GM23248 (cell line): Measurements from ENCODE around the gene GRIP1. TPM values are rescaled to one million over a fixed set of nuclear protein-coding genes. Genes with fewer than 3 reads are reported as not detected.

Source experiments
- DNase-seq: peaks from one replicate; pipeline ENCODE4 v3.0.0-alpha.2; 2015
- H2AFZ ChIP-seq: fragments of 200-600 bp; sonication (generic); 2 replicates; pipeline ENCODE4 v1.6.1; 2016; ENCODE audit warnings: antibody characterized with exemption
- H3F3A ChIP-seq: fragments of 200-600 bp; sonication (generic); 2 replicates; pipeline ENCODE4 v1.6.1; 2016; ENCODE audit warnings: mild to moderate bottlenecking, antibody characterized with exemption, mixed run types; ENCODE audit not compliant: insufficient read depth
- H3K27ac ChIP-seq: fragments of 200-600 bp; sonication (generic); 2 replicates; pipeline ENCODE4 v1.5.1; 2016; ENCODE audit warnings: mild to moderate bottlenecking
- H3K27me3 ChIP-seq: fragments of 200-600 bp; sonication (generic); replicated peaks from 2 replicates; pipeline ENCODE4 v1.6.1; 2016; ENCODE audit warnings: mild to moderate bottlenecking; ENCODE audit not compliant: insufficient read depth
- H3K36me3 ChIP-seq: fragments of 200-600 bp; sonication (generic); 2 replicates; pipeline ENCODE4 v1.6.1; 2016; ENCODE audit warnings: low read depth, mild to moderate bottlenecking
- H3K4me1 ChIP-seq: fragments of 200-600 bp; sonication (generic); 2 replicates; pipeline ENCODE4 v1.6.1; 2016; ENCODE audit warnings: mild to moderate bottlenecking; ENCODE audit not compliant: insufficient read depth
- H3K4me2 ChIP-seq: fragments of 200-600 bp; sonication (generic); one replicate; pipeline ENCODE4 v1.6.1; 2016; ENCODE audit warnings: mild to moderate bottlenecking; ENCODE audit not compliant: unreplicated experiment
- H3K4me3 ChIP-seq: fragments of 200-600 bp; sonication (generic); 2 replicates; pipeline ENCODE4 v1.5.1; 2016; ENCODE audit warnings: mild to moderate bottlenecking
- H3K79me2 ChIP-seq: fragments of 200-600 bp; sonication (generic); 2 replicates; pipeline ENCODE4 v1.6.1; 2016; ENCODE audit warnings: mild to moderate bottlenecking; ENCODE audit not compliant: insufficient read depth
- H3K9ac ChIP-seq: fragments of 200-600 bp; sonication (generic); 2 replicates; pipeline ENCODE4 v1.6.1; 2016; ENCODE audit warnings: mild to moderate bottlenecking
- H3K9me2 ChIP-seq: fragments of 200-600 bp; sonication (generic); 2 replicates; pipeline ENCODE4 v1.6.1; 2016; ENCODE audit warnings: mixed run types, mild to moderate bottlenecking, moderate library complexity; ENCODE audit not compliant: insufficient read depth
- H3K9me3 ChIP-seq: fragments of 200-600 bp; sonication (generic); one replicate; pipeline ENCODE4 v1.6.1; 2017; ENCODE audit warnings: low read depth
- H4K20me1 ChIP-seq: fragments of 200-600 bp; sonication (generic); 2 replicates; pipeline ENCODE4 v1.6.0; 2016; ENCODE audit not compliant: insufficient read depth
- EZH2 ChIP-seq: fragments of 200-600 bp; sonication (generic); IDR thresholded peaks from 2 replicates; pipeline ENCODE4 v1.6.1; 2018; ENCODE audit warnings: antibody characterized with exemption, mild to moderate bottlenecking; ENCODE audit not compliant: insufficient read depth, poor library complexity, severe bottlenecking
- EZH2phosphoT487 ChIP-seq: fragments of 200-600 bp; sonication (generic); IDR thresholded peaks from 2 replicates; pipeline ENCODE4 v1.6.1; 2018; ENCODE audit warnings: antibody characterized with exemption, moderate library complexity, mild to moderate bottlenecking, low read depth; ENCODE audit not compliant: insufficient read depth
- WGBS, 2 experiments: methylation state at CpG; one replicate each; pipeline ENCODE4 v1.1.6; 2015 to 2017; ENCODE audit warnings: low lambda C conversion rate in 2 of 2, low coverage in 1 of 2; ENCODE audit errors: missing lambda C conversion rate in 2 of 2; 5-methylcytosine and 5-hydroxymethylcytosine counted together
- in situ Hi-C: fragments of 300-500 bp; cut with MboI; formaldehyde crosslinking; loops from 2 replicates; pipeline ENCODE4 v1.15.0; 2020
- polyA plus RNA-seq: library from polyadenylated mRNA; unstranded; fragments of >200 nt; fragmentation: Nextera tagmentation; extraction: Ambion mirVana; gene quantifications from 2 replicates; pipeline ENCODE4 v1.2.1, GENCODE V29; 2016
- total RNA-seq: library from RNA; depleted of rRNA; stranded (reverse); fragments of >200 nt; shearing (Covaris generic); gene quantifications from 2 replicates; pipeline ENCODE4 v1.2.3, GENCODE V29; 2014

The GRIP1 gene
- total and polyA plus RNA-seq, 2 experiments from 2014 or later: not detected

GRCh38 chr12:66716522-66716921 lies 37.6 kb upstream of the GRIP1 start:
- Histone ChIP-seq H3K4me3 (no peak overlapping the region), H3F3A (no peaks in the 10 kb centered on the region), H3K27me3 (peaks cover 3% of the 10 kb centered on the region; the same call in 1 of the 2 replicates), H4K20me1 (no peaks in the 10 kb centered on the region), H3K9me3 (no peaks in the 10 kb centered on the region), H3K79me2 (no peaks in the 10 kb centered on the region), H3K4me1 (no peaks in the 10 kb centered on the region), H3K4me2 (no peak overlapping the region), H3K36me3 (no peaks in the 10 kb centered on the region), H3K9me2 (no peaks in the 10 kb centered on the region), H3K27ac (no peak overlapping the region), H3K9ac (no peak overlapping the region), H2AFZ (no peak overlapping the region)
- in situ Hi-C loops: no loop called here
- TF ChIP-seq EZH2phosphoT487 (no peak), EZH2 (no peak)
- 0 to 3% methylated on average over 1 of the region's 1 CpG for WGBS, 2 experiments
- no peak for DNase-seq

- in situ Hi-C loops: no loop called here
- H3K27me3 ChIP-seq: peaks cover 3% of the 10 kb centered on the region
Observed at GRCh38 chr12:66714709-66715108, 35.8 kb upstream of the GRIP1 start.

GRCh38 chr12:66713984-66714383 lies 35.1 kb upstream of the GRIP1 start:
- Histone ChIP-seq H3K79me2 (no peaks in the 10 kb centered on the region), H3K4me1 (no peaks in the 10 kb centered on the region), H3K9ac (no peak overlapping the region), H2AFZ (no peak overlapping the region), H3K4me3 (no peak overlapping the region), H3K27me3 (peaks cover 3% of the 10 kb centered on the region), H3K36me3 (no peaks in the 10 kb centered on the region), H3K9me3 (no peaks in the 10 kb centered on the region), H3K27ac (no peak overlapping the region), H3K4me2 (no peak overlapping the region), H3F3A (no peaks in the 10 kb centered on the region), H4K20me1 (no peaks in the 10 kb centered on the region), H3K9me2 (no peaks in the 10 kb centered on the region)
- DNase-seq: no peak
- WGBS, 2 experiments: 17 to 21% methylated on average over 3 of the region's 3 CpGs
- in situ Hi-C loops: no loop called here
- TF ChIP-seq EZH2phosphoT487 (no peak), EZH2 (no peak)

More at GRCh38 chr12:66714709-66715108, 35.8 kb upstream of the GRIP1 start:
- TF ChIP-seq EZH2phosphoT487 (no peak), EZH2 (no peak)
- Histone ChIP-seq H3K4me1 (no peaks in the 10 kb centered on the region), H3K9me3 (no peaks in the 10 kb centered on the region), H2AFZ (no peak overlapping the region), H3F3A (no peaks in the 10 kb centered on the region), H3K36me3 (no peaks in the 10 kb centered on the region), H3K27ac (no peak overlapping the region), H3K9me2 (no peaks in the 10 kb centered on the region), H3K79me2 (no peaks in the 10 kb centered on the region), H4K20me1 (no peaks in the 10 kb centered on the region), H3K4me3 (no peak overlapping the region), H3K4me2 (no peak overlapping the region), H3K9ac (no peak overlapping the region)
- no peak for DNase-seq
- 23 to 31% methylated on average over 2 of the region's 2 CpGs for WGBS, 2 experiments

GRCh38 chr12:66709893-66710292 lies 31.0 kb upstream of the GRIP1 start:
- Histone ChIP-seq H3K9ac (no peak overlapping the region), H4K20me1 (no peaks in the 10 kb centered on the region), H3K9me2 (no peaks in the 10 kb centered on the region), H3K4me2 (no peak overlapping the region), H3K4me1 (no peaks in the 10 kb centered on the region), H3K27ac (no peak overlapping the region), H3F3A (no peaks in the 10 kb centered on the region), H3K79me2 (no peaks in the 10 kb centered on the region), H2AFZ (no peak overlapping the region), H3K9me3 (no peaks in the 10 kb centered on the region), H3K4me3 (no peak overlapping the region), H3K27me3 (peaks cover 3% of the 10 kb centered on the region), H3K36me3 (no peaks in the 10 kb centered on the region)
- in situ Hi-C loops: no loop called here
- TF ChIP-seq EZH2phosphoT487 (no peak), EZH2 (no peak)
- WGBS, 2 experiments: 57 to 66% methylated on average over 2 of the region's 2 CpGs
- no peak for DNase-seq

- Histone ChIP-seq H3K4me3 (no peak overlapping the region), H2AFZ (no peak overlapping the region), H3K27me3 (peaks cover 3% of the 10 kb centered on the region), H3K9me3 (no peaks in the 10 kb centered on the region), H3K9ac (no peak overlapping the region), H3K4me2 (no peak overlapping the region), H3K36me3 (no peaks in the 10 kb centered on the region), H3F3A (no peaks in the 10 kb centered on the region), H3K79me2 (no peaks in the 10 kb centered on the region), H3K27ac (no peak overlapping the region), H3K4me1 (no peaks in the 10 kb centered on the region), H3K9me2 (no peaks in the 10 kb centered on the region), H4K20me1 (no peaks in the 10 kb centered on the region)
- DNase-seq: no peak
- WGBS, 2 experiments: 42 to 68% methylated on average over 1 of the region's 1 CpG
- TF ChIP-seq EZH2 (no peak), EZH2phosphoT487 (no peak)
- in situ Hi-C loops: no loop called here
Observed at GRCh38 chr12:66709457-66709773, 30.5 kb upstream of the GRIP1 start.
